Naive thymus-derived CD4-positive, alpha-beta T cell (primary cell): ENCODE measurements around the gene SIRT7. TPM values are rescaled to one million over a fixed set of nuclear protein-coding genes. Genes with fewer than 3 reads are reported as not detected.
A peak's percentile ranks its signal among the peaks of the same experiment; 100 is the strongest.
"Not testable (repeated sequence)": the region's sequence is repeated elsewhere in the genome, so short reads cannot be mapped to it uniquely, and the experiment has no call there.

ENCODE experiments used
- ATAC-seq: fragments of 150-1000 bp; cut with Tn5 transposase; 2 replicates; pipeline ENCODE4 v1.10.0; 2021; ENCODE audit warnings: mild to moderate bottlenecking, moderate library complexity
- CTCF ChIA-PET: fragments of 350-600 bp; sonication (Branson Sonifier 250); formaldehyde crosslinking; loops from one replicate; lab custom pipeline; 2021; ENCODE audit warnings: antibody characterized with exemption; lab: Charles Lee
- POLR2A ChIA-PET: fragments of 350-600 bp; sonication (Branson Sonifier 250); formaldehyde crosslinking; loops from one replicate; lab custom pipeline; 2021; ENCODE audit warnings: antibody characterized with exemption, inconsistent platforms; lab: Charles Lee
- DNase-seq, 9 donors: peaks; one replicate each; pipeline versions ENCODE4 v3.0.0 to v3.0.0-alpha.2; 2020 to 2022; ENCODE audit warnings: mixed read lengths in 1 of 9
- H3K27ac ChIP-seq: one replicate; pipeline ENCODE4 v1.7.0; 2013; ENCODE audit warnings: mild to moderate bottlenecking, low read depth, low read length, moderate library complexity
- H3K27me3 ChIP-seq, 2 donors: one replicate each; pipeline ENCODE4 v1.7.0; 2013; ENCODE audit warnings: low read length in 2 of 2, mild to moderate bottlenecking in 2 of 2, moderate library complexity in 2 of 2; ENCODE audit not compliant: control insufficient read depth in 2 of 2, insufficient read depth in 2 of 2
- H3K36me3 ChIP-seq, 3 experiments: 1 replicate in 2 of 3; 2 replicates in 1 of 3; pipeline ENCODE4 v1.7.0; 2013; ENCODE audit warnings: low read length in 3 of 3, mild to moderate bottlenecking in 3 of 3, moderate library complexity in 1 of 3; ENCODE audit not compliant: insufficient read depth in 3 of 3, control insufficient read depth in 2 of 3
- H3K4me1 ChIP-seq, 2 donors: one replicate each; pipeline ENCODE4 v1.7.0; 2013; ENCODE audit warnings: low read length in 2 of 2, mild to moderate bottlenecking in 2 of 2, moderate library complexity in 1 of 2; ENCODE audit not compliant: control insufficient read depth in 2 of 2, insufficient read depth in 2 of 2
- H3K4me3 ChIP-seq: 2 replicates; pipeline ENCODE4 v1.7.0; 2013; ENCODE audit warnings: mild to moderate bottlenecking, low read length
- H3K9me3 ChIP-seq, 3 experiments: 1 replicate in 2 of 3; 2 replicates in 1 of 3; pipeline ENCODE4 v1.7.0; 2013; ENCODE audit warnings: low read length in 3 of 3; ENCODE audit not compliant: control insufficient read depth in 2 of 3
- H3K27ac Mint-ChIP-seq, 9 donors: one replicate each; pipeline ENCODE4 v1.8.0; 2020 to 2022; ENCODE audit warnings: mixed read lengths in 9 of 9, mild to moderate bottlenecking in 8 of 9, moderate library complexity in 5 of 9, inconsistent platforms in 2 of 9
- H3K27me3 Mint-ChIP-seq, 5 donors: one replicate each; pipeline ENCODE4 v1.8.0; 2021 to 2022; ENCODE audit warnings: mixed read lengths in 5 of 5, mild to moderate bottlenecking in 1 of 5
- H3K36me3 Mint-ChIP-seq, 5 donors: one replicate each; pipeline ENCODE4 v1.8.0; 2020 to 2022; ENCODE audit warnings: mixed read lengths in 5 of 5, mild to moderate bottlenecking in 3 of 5, inconsistent platforms in 1 of 5
- H3K4me1 Mint-ChIP-seq, 7 donors: one replicate each; pipeline ENCODE4 v1.8.0; 2020 to 2022; ENCODE audit warnings: mixed read lengths in 7 of 7, mild to moderate bottlenecking in 3 of 7, inconsistent platforms in 1 of 7
- H3K4me3 Mint-ChIP-seq, 10 donors: one replicate each; pipeline ENCODE4 v1.8.0; 2020 to 2022; ENCODE audit warnings: mild to moderate bottlenecking in 10 of 10, mixed read lengths in 10 of 10, moderate library complexity in 6 of 10, inconsistent platforms in 2 of 10
- H3K9me3 Mint-ChIP-seq, 11 donors: one replicate each; pipeline ENCODE4 v1.8.0; 2020 to 2022; ENCODE audit warnings: mixed read lengths in 11 of 11, mild to moderate bottlenecking in 4 of 11, inconsistent platforms in 1 of 11, moderate library complexity in 1 of 11
- intact Hi-C, 2 donors: fragments of 100-400 bp; cut with micrococcal nuclease; formaldehyde crosslinking; loops; one replicate each; pipeline ENCODE4 v1.15.1; 2023
- polyA plus RNA-seq, 2 donors: library from polyadenylated mRNA; unstranded; fragments of 300-500 nt; fragmentation: Illumina TruSeq; gene quantifications; one replicate each; pipeline ENCODE4 v1.2.3, GENCODE V29; 2021
- total RNA-seq, 6 experiments: library from RNA in 5 of 6; stranded (reverse) in 5 of 6; gene quantifications; 1 replicate in 5 of 6; 2 replicates in 1 of 6; pipeline ENCODE4 v1.2.3 and lab custom pipeline; 2021 to 2026

Gene SIRT7
- total and polyA plus RNA-seq, 7 experiments from 2014 or later: 21.6 to 81.4 (median 56.8) TPM

DNA sequence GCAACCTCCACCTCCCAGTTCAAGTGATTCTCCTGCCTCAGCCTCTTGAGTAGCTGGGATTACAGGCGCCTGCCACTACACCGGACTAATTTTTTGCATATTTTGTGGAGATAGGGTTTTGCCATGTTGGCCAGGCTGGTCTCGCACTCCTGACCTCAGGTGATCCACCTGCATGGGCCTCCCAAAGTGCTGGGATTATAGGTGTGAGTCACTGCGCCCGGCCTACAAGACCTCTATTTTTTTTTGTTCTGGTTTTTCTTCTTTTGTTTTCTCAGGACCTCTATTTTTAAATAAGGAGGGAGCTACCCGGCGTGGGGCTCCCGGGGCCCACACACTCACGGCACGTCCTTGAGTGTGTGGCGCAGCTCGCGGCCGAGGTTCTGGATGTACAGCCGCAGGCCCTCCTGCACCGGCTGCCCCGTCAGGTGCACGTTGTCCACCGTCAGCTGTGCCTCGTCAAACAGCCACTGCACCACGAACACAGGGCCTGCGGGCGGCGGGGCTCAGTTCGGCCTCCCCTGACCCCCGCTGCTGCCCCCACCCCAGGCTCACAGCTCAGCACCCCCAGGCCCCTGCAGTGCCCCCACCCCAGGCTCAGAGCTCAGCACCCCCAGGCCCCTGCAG is 37.2 kb upstream of the SIRT7 start:
- Histone ChIP-seq H3K4me1 (peaks cover 0 to 4% of the 10 kb centered on the region in 2 donors), H3K4me3 (no peak overlapping the region), H3K36me3 (no peaks in the 10 kb centered on the region), H3K27me3 (peaks cover 5 to 8% of the 10 kb centered on the region in 2 donors), H3K27ac (no peak overlapping the region), H3K9me3 (no peaks in the 10 kb centered on the region)
- DNase-seq (no peak), ATAC-seq (no peak)
- Mint-ChIP-seq H3K27me3 (peaks cover 0 to 27% (median 9%) of the 10 kb centered on the region in 5 donors), H3K4me3 (peak overlapping the region in 2 of 10 donors; percentile 8 to 70), H3K4me1 (peaks cover 0 to 13% (median 4%) of the 10 kb centered on the region in 7 donors), H3K36me3 (no peaks in the 10 kb centered on the region), H3K27ac (peak overlapping the region in 2 of 9 donors; percentile 28 to 38), H3K9me3 (no peaks in the 10 kb centered on the region)
- CTCF ChIA-PET: interaction anchor here (0.6 to 3.5 kb wide), 3 partner anchors 12 to 794 kb away, joined by 3 to 14 read pairs (median 3); partner anchors contain the start of gene CENPX
- POLR2A ChIA-PET: interaction anchor here (0.6 to 0.9 kb wide), 3 partner anchors 12 to 67 kb away, joined by 3 to 6 read pairs (median 3); no protein-coding TSS in a partner anchor
- intact Hi-C loops: no loop called here

GRCh38 chr17:81954131-81955057 is 36.4 kb upstream of the SIRT7 start:
- ChIA-PET CTCF (interaction anchor here (0.9 to 3.5 kb wide), 2 partner anchors 64 to 67 kb away, joined by 3 to 14 read pairs; partner anchors contain the start of gene CENPX), POLR2A (interaction anchor here (0.6 to 0.9 kb wide), 2 partner anchors 13 to 67 kb away, joined by 3 to 6 read pairs; no protein-coding TSS in a partner anchor)
- Histone ChIP-seq H3K27ac (no peak overlapping the region), H3K4me3 (no peak overlapping the region), H3K4me1 (peaks cover 0 to 4% of the 10 kb centered on the region in 2 donors), H3K36me3 (no peaks in the 10 kb centered on the region), H3K27me3 (peaks cover 5 to 8% of the 10 kb centered on the region in 2 donors), H3K9me3 (no peaks in the 10 kb centered on the region)
- H3K4me3 Mint-ChIP-seq: peak overlapping the region in 2 of 10 donors; percentile 8 to 70
- no peaks in the 10 kb centered on the region for H3K9me3 Mint-ChIP-seq
- H3K36me3 Mint-ChIP-seq: no peaks in the 10 kb centered on the region
- ATAC-seq (no peak), DNase-seq (no peak)
- H3K4me1 Mint-ChIP-seq: peaks cover 0 to 13% (median 4%) of the 10 kb centered on the region in 7 donors
- peaks cover 0 to 27% (median 9%) of the 10 kb centered on the region in 5 donors for H3K27me3 Mint-ChIP-seq
- intact Hi-C loops: no loop called here
- peak overlapping the region in 2 of 9 donors; percentile 10 to 38 for H3K27ac Mint-ChIP-seq

DNA sequence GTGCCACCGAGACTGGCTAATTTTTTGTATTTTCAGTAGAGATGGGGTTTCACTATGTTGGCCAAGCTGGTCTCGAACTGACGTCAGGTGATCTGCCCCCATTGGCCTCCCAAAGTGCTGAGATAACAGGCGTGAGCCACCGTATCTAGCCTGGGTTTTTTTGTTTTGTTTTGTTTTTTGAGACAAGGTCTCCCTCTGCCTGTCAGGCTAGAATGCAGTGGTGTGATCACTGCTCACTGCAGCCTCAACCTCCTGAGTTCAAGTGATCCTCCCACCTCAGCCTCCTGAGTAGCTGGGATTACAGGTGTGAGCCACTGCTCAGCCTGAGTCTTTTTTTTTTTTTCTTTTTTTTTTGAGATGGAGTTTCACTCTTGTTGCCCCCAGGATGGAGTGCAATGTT is 35.5 kb upstream of the SIRT7 start:
- H3K36me3 ChIP-seq, POLR2A ChIA-PET, H3K4me3 ChIP-seq, H3K27ac ChIP-seq, H3K9me3 ChIP-seq, H3K27me3 ChIP-seq, H3K4me1 ChIP-seq, H3K36me3 Mint-ChIP-seq, H3K27ac Mint-ChIP-seq, H3K4me3 Mint-ChIP-seq, DNase-seq, intact Hi-C loops, ATAC-seq, H3K9me3 Mint-ChIP-seq: not testable (repeated sequence)
- CTCF ChIA-PET: interaction anchor here (0.9 to 3.5 kb wide), 2 partner anchors 65 to 68 kb away, joined by 3 to 14 read pairs; partner anchors contain the start of gene CENPX
- Mint-ChIP-seq H3K4me1 (peaks cover 0 to 11% (median 4%) of the 10 kb centered on the region in 7 donors), H3K27me3 (peaks cover 0 to 20% (median 3%) of the 10 kb centered on the region in 5 donors)

GRCh38 chr17:81952792-81953228 is 34.8 kb upstream of the SIRT7 start:
- ChIA-PET POLR2A (no interaction called here), CTCF (interaction anchor here (3.5 kb wide), 1 partner anchor 69 kb away, joined by 14 read pairs; the partner anchor contains the start of gene CENPX)
- no peaks in the 10 kb centered on the region for H3K36me3 Mint-ChIP-seq
- no peaks in the 10 kb centered on the region for H3K27me3 ChIP-seq
- intact Hi-C loops: no loop called here
- peaks cover 0 to 16% (median 0%) of the 10 kb centered on the region in 5 donors for H3K27me3 Mint-ChIP-seq
- no peaks in the 10 kb centered on the region for H3K36me3 ChIP-seq
- no peaks in the 10 kb centered on the region for H3K9me3 ChIP-seq
- no peak overlapping the region for H3K4me3 ChIP-seq
- DNase-seq (no peak), ATAC-seq (no peak)
- peaks cover 0 to 11% (median 4%) of the 10 kb centered on the region in 7 donors for H3K4me1 Mint-ChIP-seq
- no peaks in the 10 kb centered on the region for H3K9me3 Mint-ChIP-seq
- peaks cover 0 to 4% of the 10 kb centered on the region in 2 donors for H3K4me1 ChIP-seq
- no peak overlapping the region for H3K27ac Mint-ChIP-seq
- no peak overlapping the region for H3K4me3 Mint-ChIP-seq
- no peak overlapping the region for H3K27ac ChIP-seq

DNA sequence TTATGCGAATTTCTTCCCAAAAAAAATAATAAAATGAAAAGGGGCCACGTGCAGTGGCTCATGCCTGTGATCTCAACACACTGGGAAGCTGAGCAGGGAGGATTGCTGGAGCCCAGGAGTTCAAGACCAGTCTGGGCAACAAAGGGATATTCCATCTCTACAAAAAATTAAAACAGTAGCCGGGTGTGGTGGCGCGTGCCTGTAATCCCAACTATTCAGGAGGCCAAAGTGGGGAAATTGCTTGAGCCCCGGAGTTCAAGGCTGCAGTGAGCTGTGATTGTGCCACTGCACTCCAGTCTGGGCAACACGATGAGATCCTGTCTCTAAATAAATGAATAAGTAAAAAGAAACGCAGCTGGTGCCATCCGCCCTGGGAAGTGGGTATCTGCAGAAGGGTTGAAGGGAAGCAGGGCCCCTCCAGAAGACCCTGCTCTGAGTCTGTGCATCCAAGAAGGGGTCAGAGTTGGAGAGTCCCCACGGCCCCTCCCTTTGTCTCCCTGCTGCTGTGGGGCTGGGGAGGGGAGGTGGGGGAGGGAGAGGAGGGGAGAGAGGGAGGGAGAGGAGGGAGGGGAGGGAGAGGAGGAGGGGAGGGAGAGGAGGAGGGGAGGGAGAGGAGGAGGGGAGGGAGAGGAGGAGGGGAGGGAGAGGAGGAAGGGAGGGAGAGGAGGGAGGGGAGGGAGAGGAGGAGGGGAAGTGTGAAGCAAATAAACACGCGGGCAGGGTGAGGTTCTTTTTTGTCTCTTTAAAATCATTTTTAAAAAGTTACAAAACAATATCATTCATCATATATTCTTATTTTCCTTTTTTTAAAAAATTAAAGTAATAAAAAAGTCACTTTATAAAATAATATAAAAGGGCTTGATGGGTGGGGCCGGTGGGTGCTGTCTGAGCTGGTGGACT is 34.1 kb upstream of the SIRT7 start:
- Mint-ChIP-seq H3K27ac (peak overlapping the region in 2 of 9 donors; percentile 17 to 87), H3K27me3 (peaks cover 0 to 12% (median 0%) of the 10 kb centered on the region in 5 donors), H3K4me1 (peaks cover 0 to 11% (median 4%) of the 10 kb centered on the region in 7 donors), H3K4me3 (no peak overlapping the region), H3K9me3 (no peaks in the 10 kb centered on the region), H3K36me3 (no peaks in the 10 kb centered on the region)
- H3K27ac ChIP-seq: no peak overlapping the region
- ATAC-seq (no peak), DNase-seq (no peak)
- H3K4me3 ChIP-seq: no peak overlapping the region
- no peaks in the 10 kb centered on the region for H3K27me3 ChIP-seq
- H3K4me1 ChIP-seq: peaks cover 0 to 4% of the 10 kb centered on the region in 2 donors
- H3K9me3 ChIP-seq: no peaks in the 10 kb centered on the region
- CTCF ChIA-PET: interaction anchor here (3.5 kb wide), 1 partner anchor 70 kb away, joined by 14 read pairs; the partner anchor contains the start of gene CENPX
- POLR2A ChIA-PET: interaction anchor here (0.7 kb wide), 1 partner anchor 230 kb away, joined by 3 read pairs; no protein-coding TSS in a partner anchor
- intact Hi-C loops: no loop called here
- no peaks in the 10 kb centered on the region for H3K36me3 ChIP-seq
